SK-N-SH (cell line): ENCODE results near the gene TRMT112. TPM values are rescaled to one million over a fixed set of nuclear protein-coding genes. Genes with fewer than 3 reads are reported as not detected.
A peak's percentile ranks its signal among the peaks of the same experiment; 100 is the strongest.

Source experiments
- CTCF ChIA-PET: fragments of 300-600, 350-600 bp; formaldehyde crosslinking; extraction: SDS; loops from one replicate; lab custom pipeline; 2021; lab: Yijun Ruan, JAX
- POLR2A ChIA-PET: fragments of 350-600 bp; sonication (Branson Sonifier 250); formaldehyde crosslinking; extraction: SDS; loops from one replicate; lab custom pipeline; 2020; ENCODE audit warnings: antibody characterized with exemption, inconsistent platforms; lab: Yijun Ruan, JAX
- DNase-seq: peaks from one replicate; pipeline ENCODE4 v3.0.0; 2012
- H2AFZ ChIP-seq: fragments of 200-600 bp; sonication (generic); 2 replicates; pipeline ENCODE4 v1.8.1; 2016; ENCODE audit warnings: antibody characterized with exemption, mild to moderate bottlenecking, low read depth
- H3F3A ChIP-seq: fragments of 200-600 bp; sonication (generic); replicated peaks from 2 replicates; pipeline ENCODE3; 2016; ENCODE audit warnings: antibody characterized with exemption, mild to moderate bottlenecking; ENCODE audit not compliant: insufficient read depth
- H3K27ac ChIP-seq, 2 experiments: fragments of 200-500 bp in 1 of 2; fragments of 200-600 bp in 1 of 2; sonication (Bioruptor generic) in 1 of 2; sonication (generic), shearing (Covaris generic) in 1 of 2; 2 replicates each; pipeline versions ENCODE4 v1.5.1 to v1.6.1; 2014 to 2016; ENCODE audit warnings: low read depth in 2 of 2, inconsistent platforms in 1 of 2, low read length in 1 of 2, mild to moderate bottlenecking in 1 of 2, mixed read lengths in 1 of 2
- H3K27me3 ChIP-seq: fragments of 200-600 bp; sonication (generic), shearing (Covaris generic); 2 replicates; pipeline ENCODE4 v1.6.1; 2016; ENCODE audit warnings: mixed run types; ENCODE audit not compliant: insufficient read depth
- H3K36me3 ChIP-seq, 2 experiments: fragments of 200-500 bp in 1 of 2; fragments of 200-600 bp in 1 of 2; sonication (Bioruptor generic) in 1 of 2; sonication (generic) in 1 of 2; replicated peaks in 1 of 2; 2 replicates each; pipeline versions ENCODE3 to v1.5.1; 2014 to 2016; ENCODE audit warnings: low read length in 1 of 2, mild to moderate bottlenecking in 1 of 2; ENCODE audit not compliant: insufficient read depth in 2 of 2, control insufficient read depth in 1 of 2
- H3K4me1 ChIP-seq, 2 experiments: fragments of 200-500 bp in 1 of 2; fragments of 200-600 bp in 1 of 2; sonication (Bioruptor generic) in 1 of 2; sonication (generic), shearing (Covaris generic) in 1 of 2; 2 replicates each; pipeline versions ENCODE4 v1.5.1 to v1.6.1; 2014 to 2016; ENCODE audit warnings: low read depth in 1 of 2, low read length in 1 of 2, mixed run types in 1 of 2; ENCODE audit not compliant: insufficient read depth in 2 of 2, control insufficient read depth in 1 of 2
- H3K4me2 ChIP-seq: fragments of 200-600 bp; sonication (generic), shearing (Covaris generic); 2 replicates; pipeline ENCODE4 v1.6.1; 2017; ENCODE audit warnings: mixed run types
- H3K4me3 ChIP-seq, 2 experiments: fragments of 200-500 bp in 1 of 2; fragments of 200-600 bp in 1 of 2; sonication (Bioruptor generic) in 1 of 2; sonication (generic), shearing (Covaris generic) in 1 of 2; 2 replicates each; pipeline versions ENCODE4 v1.5.1 to v1.8.1; 2014 to 2016; ENCODE audit warnings: low read depth in 2 of 2, inconsistent platforms in 1 of 2, low read length in 1 of 2, mild to moderate bottlenecking in 1 of 2, mixed read lengths in 1 of 2, moderate library complexity in 1 of 2
- H3K79me2 ChIP-seq: fragments of 200-600 bp; sonication (generic); 2 replicates; pipeline ENCODE4 v1.8.1; 2017; ENCODE audit warnings: mild to moderate bottlenecking; ENCODE audit not compliant: insufficient read depth
- H3K9ac ChIP-seq: fragments of 200-600 bp; sonication (generic); 2 replicates; pipeline ENCODE4 v1.6.1; 2017; ENCODE audit warnings: mixed run types
- H3K9me2 ChIP-seq: fragments of 200-600 bp; sonication (generic); 2 replicates; pipeline ENCODE4 v1.6.1; 2017; ENCODE audit warnings: mixed run types
- H3K9me3 ChIP-seq: fragments of 200-600 bp; sonication (generic); 2 replicates; pipeline ENCODE4 v1.6.1; 2017; ENCODE audit warnings: mixed run types, mild to moderate bottlenecking, moderate library complexity
- H4K20me1 ChIP-seq: fragments of 200-600 bp; sonication (generic); 2 replicates; pipeline ENCODE4 v1.6.1; 2017; ENCODE audit warnings: mild to moderate bottlenecking, mixed run types; ENCODE audit not compliant: insufficient read depth
- ELF1 ChIP-seq: IDR thresholded peaks from 2 replicates; pipeline ENCODE4 v1.4.0; 2012
- EP300 ChIP-seq, 2 experiments: IDR thresholded peaks; 2 replicates each; pipeline versions ENCODE4 v1.4.0 to v1.6.1; 2012; ENCODE audit warnings: borderline replicate concordance in 1 of 2, low read depth in 1 of 2, low read length in 1 of 2
- FOSL2 ChIP-seq: IDR thresholded peaks from 2 replicates; pipeline ENCODE4 v1.4.0; 2012; ENCODE audit warnings: low read depth, mild to moderate bottlenecking, moderate library complexity, borderline replicate concordance
- JUND ChIP-seq: IDR thresholded peaks from 2 replicates; pipeline ENCODE4 v1.4.0; 2012
- MEF2A ChIP-seq: IDR thresholded peaks from 2 replicates; pipeline ENCODE4 v1.4.0; 2012; ENCODE audit warnings: low read depth, borderline replicate concordance
- POLR2AphosphoS5 ChIP-seq: IDR thresholded peaks from 2 replicates; pipeline ENCODE4 v1.6.1; 2012; ENCODE audit warnings: low read depth, low read length
- RAD21 ChIP-seq: IDR thresholded peaks from 2 replicates; pipeline ENCODE4 v1.6.1; 2012; ENCODE audit warnings: mild to moderate bottlenecking, low read length
- RCOR1 ChIP-seq: fragments of 150-350 bp; IDR thresholded peaks from 2 replicates; pipeline ENCODE4 v1.6.1; 2017; ENCODE audit warnings: antibody characterized with exemption, low read length
- SMC3 ChIP-seq: IDR thresholded peaks from 2 replicates; pipeline ENCODE4 v1.6.1; 2012; ENCODE audit warnings: low read depth, low read length, improper control_type of control experiment
- TEAD4 ChIP-seq: IDR thresholded peaks from 2 replicates; pipeline ENCODE4 v1.4.0; 2012; ENCODE audit warnings: mild to moderate bottlenecking, borderline replicate concordance; ENCODE audit not compliant: insufficient read depth
- YY1 ChIP-seq: IDR thresholded peaks from 2 replicates; pipeline ENCODE4 v1.4.0; 2012; ENCODE audit warnings: low read depth, mild to moderate bottlenecking
- WGBS: methylation state at CpG from one replicate; pipeline ENCODE4 v1.1.6; 2017; ENCODE audit warnings: low lambda C conversion rate; 5-methylcytosine and 5-hydroxymethylcytosine counted together
- polyA plus RNA-seq, 3 experiments: library from polyadenylated mRNA; depleted of rRNA; stranded (reverse); fragments of >200 nt; gene quantifications; 2 replicates each; pipeline ENCODE4 v1.2.3, GENCODE V29; 2012
- TF ChIP-seq, protein P1 (sequence below): IDR thresholded peaks from 2 replicates; pipeline ENCODE4 v1.4.0; 2012; ENCODE audit warnings: low read depth, borderline replicate concordance
- TF ChIP-seq, protein P2 (sequence below): fragments of 150-350 bp; IDR thresholded peaks from 2 replicates; pipeline ENCODE4 v1.6.1; 2017; ENCODE audit warnings: antibody characterized with exemption, low read length, low read depth, borderline replicate concordance
- TF ChIP-seq, protein P3 (sequence below): fragments of 200-600 bp; sonication (generic); IDR thresholded peaks from 2 replicates; pipeline ENCODE4 v1.6.1; 2017; ENCODE audit warnings: antibody characterized with exemption, mild to moderate bottlenecking, moderate library complexity
- TF ChIP-seq, protein P4 (sequence below): IDR thresholded peaks from 2 replicates; pipeline ENCODE4; 2012

Gene TRMT112
- polyA plus RNA-seq, 1 of the 3 experiments (the other 2 are of a cell fraction) = 699 TPM

DNA sequence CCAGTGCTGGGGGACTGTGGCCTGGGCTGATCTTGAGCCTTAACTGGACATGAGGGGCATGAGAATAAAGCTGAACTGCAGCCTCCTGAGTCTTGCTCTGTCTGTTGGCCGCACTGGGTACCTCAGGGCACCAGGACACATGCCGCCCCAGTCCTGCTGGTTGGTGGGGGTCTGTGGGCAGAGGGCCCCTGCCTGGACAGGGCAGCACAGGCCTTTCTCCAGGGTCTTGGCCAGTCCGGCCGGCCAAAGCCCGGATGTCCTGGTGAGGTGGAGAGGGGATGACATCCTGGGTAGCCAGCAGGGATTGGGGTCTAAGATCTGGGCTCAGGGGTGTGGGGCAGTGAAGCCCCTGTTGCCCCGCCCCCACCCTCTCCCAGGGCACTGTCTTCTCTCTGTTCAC is 40.1 kb upstream of the TRMT112 start:
- TF ChIP-seq RCOR1 (no peak), RAD21 (no peak), ELF1 (no peak)
- TF ChIP-seq, protein P1, sequence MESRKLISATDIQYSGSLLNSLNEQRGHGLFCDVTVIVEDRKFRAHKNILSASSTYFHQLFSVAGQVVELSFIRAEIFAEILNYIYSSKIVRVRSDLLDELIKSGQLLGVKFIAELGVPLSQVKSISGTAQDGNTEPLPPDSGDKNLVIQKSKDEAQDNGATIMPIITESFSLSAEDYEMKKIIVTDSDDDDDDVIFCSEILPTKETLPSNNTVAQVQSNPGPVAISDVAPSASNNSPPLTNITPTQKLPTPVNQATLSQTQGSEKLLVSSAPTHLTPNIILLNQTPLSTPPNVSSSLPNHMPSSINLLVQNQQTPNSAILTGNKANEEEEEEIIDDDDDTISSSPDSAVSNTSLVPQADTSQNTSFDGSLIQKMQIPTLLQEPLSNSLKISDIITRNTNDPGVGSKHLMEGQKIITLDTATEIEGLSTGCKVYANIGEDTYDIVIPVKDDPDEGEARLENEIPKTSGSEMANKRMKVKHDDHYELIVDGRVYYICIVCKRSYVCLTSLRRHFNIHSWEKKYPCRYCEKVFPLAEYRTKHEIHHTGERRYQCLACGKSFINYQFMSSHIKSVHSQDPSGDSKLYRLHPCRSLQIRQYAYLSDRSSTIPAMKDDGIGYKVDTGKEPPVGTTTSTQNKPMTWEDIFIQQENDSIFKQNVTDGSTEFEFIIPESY = no peak
- TF ChIP-seq, all 33 proteins: peak for 0
- Histone ChIP-seq H3K4me2 (peak overlapping the region; percentile 93; the same call in 1 of the 2 replicates), H3K9ac (peak overlapping the region; percentile 88; the same call in 1 of the 2 replicates), H4K20me1 (0 out of 2 replicates have a peak, but pooled peaks cover 5% of the 10 kb centered on the region), H3K27ac (peak overlapping the region in 1 of 2 experiments; percentile 76; a peak in 2 of 4 replicates), H3K27me3 (no peaks in the 10 kb centered on the region), H3K9me3 (no peaks in the 10 kb centered on the region), H3K36me3 (peaks cover 3 to 22% of the 10 kb centered on the region in 2 experiments), H3K4me3 (no peak overlapping the region), H3K4me1 (peaks cover 22 to 28% of the 10 kb centered on the region in 2 experiments; a peak in 3 of 4 replicates), H3F3A (peaks cover 12% of the 10 kb centered on the region), H2AFZ (no peak overlapping the region), H3K9me2 (no peaks in the 10 kb centered on the region), H3K79me2 (peaks cover 31% of the 10 kb centered on the region)
- ChIA-PET POLR2A (no interaction called here), CTCF (interaction anchor here (0.9 to 5.5 kb wide), 5 partner anchors 14 to 99 kb away, joined by 3 to 42 read pairs (median 3); partner anchors contain the start of genes PRDX5 and TRMT112)
- no CpG with 5 or more reads among the region's 6 CpGs for WGBS
- peak; percentile 44 for DNase-seq

DNA sequence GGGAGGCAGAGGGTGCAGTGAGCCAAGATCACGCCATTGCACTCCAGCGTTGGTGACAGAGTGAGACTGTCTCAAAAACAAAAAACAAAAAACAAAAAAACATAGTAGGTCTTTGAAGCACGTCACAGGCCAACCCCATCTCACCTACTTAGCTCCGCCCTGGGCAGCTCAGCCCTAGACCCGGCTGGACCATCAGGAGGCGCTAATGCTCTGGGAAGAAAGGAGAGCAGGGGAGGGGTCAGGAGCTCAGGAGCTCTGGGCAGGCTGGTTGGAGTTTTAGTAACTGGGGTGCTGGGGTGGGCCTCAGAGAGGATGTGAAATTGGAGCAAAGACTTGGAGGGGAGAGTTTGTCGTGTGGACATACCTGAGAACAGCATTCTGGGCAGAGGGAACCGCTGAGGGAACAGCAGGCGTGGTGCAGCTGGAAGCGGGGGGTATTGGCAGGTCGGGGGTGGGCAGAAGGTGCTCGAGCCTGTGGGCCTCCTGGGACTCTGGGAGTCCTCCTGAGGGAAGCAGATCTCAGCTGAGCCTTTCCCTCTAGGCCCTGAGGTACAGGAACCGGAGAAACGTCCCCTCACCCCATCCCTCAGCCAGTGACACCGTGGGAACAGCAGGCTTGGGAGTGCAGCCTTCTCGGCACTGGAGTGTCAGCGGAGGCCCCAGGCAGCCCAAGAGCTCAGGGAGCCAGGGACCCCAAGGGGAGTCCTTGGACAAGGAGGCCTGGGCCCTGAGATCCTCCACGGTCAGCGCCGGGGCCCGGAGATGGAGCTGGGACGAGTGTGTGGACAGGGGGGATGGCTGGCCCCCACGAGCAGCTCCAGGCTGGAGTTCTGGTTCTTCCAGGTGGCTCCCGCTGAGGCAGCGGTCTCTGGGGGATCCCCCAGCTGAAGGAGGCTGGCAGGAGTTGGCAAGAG is 39.4 kb upstream of the TRMT112 start:
- peak; percentile 83 for DNase-seq
- Histone ChIP-seq H3K36me3 (peaks cover 0 to 15% of the 10 kb centered on the region in 2 experiments), H3K27me3 (no peaks in the 10 kb centered on the region), H3K4me3 (no peak overlapping the region; a peak in 1 of 4 replicates), H3K79me2 (peaks cover 28% of the 10 kb centered on the region), H3K27ac (peak overlapping the region in 1 of 2 experiments; percentile 76; a peak in 1 of 4 replicates), H3F3A (peaks cover 12% of the 10 kb centered on the region), H3K9me3 (no peaks in the 10 kb centered on the region), H3K9me2 (no peaks in the 10 kb centered on the region), H2AFZ (no peak overlapping the region), H3K4me2 (no peak overlapping the region), H4K20me1 (0 out of 2 replicates have a peak, but pooled peaks cover 5% of the 10 kb centered on the region), H3K9ac (no peak overlapping the region; the same call in 1 of the 2 replicates), H3K4me1 (peaks cover 22 to 28% of the 10 kb centered on the region in 2 experiments; a peak in 3 of 4 replicates)
- ChIA-PET POLR2A (interaction anchor here (1.0 kb wide), 1 partner anchor 39 kb away, joined by 6 read pairs; the partner anchor contains the start of genes PRDX5 and TRMT112), CTCF (interaction anchor here (0.8 to 5.5 kb wide), 13 partner anchors 13 to 224 kb away, joined by 3 to 42 read pairs (median 4); partner anchors contain the start of genes ESRRA, PRDX5 and TRMT112)
- WGBS = 83% methylated on average over 16 of the region's 25 CpGs
- TF ChIP-seq POLR2AphosphoS5 = no peak
- TF ChIP-seq, protein P2, sequence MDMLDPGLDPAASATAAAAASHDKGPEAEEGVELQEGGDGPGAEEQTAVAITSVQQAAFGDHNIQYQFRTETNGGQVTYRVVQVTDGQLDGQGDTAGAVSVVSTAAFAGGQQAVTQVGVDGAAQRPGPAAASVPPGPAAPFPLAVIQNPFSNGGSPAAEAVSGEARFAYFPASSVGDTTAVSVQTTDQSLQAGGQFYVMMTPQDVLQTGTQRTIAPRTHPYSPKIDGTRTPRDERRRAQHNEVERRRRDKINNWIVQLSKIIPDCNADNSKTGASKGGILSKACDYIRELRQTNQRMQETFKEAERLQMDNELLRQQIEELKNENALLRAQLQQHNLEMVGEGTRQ = no peak
- TF ChIP-seq JUND = no peak
- no peak for TF ChIP-seq FOSL2
- no peak for TF ChIP-seq MEF2A
- TF ChIP-seq YY1 = no peak
- no peak for TF ChIP-seq TEAD4
- peak; percentile 49 for TF ChIP-seq RAD21
- TF ChIP-seq ELF1 = no peak
- no peak for TF ChIP-seq EP300 (IDR thresholded peaks at IDR 0.05; ENCODE audit: borderline replicate concordance in 1 of 2, low read depth in 1 of 2, low read length in 1 of 2)
- no peak for TF ChIP-seq SMC3
- TF ChIP-seq, protein P3, sequence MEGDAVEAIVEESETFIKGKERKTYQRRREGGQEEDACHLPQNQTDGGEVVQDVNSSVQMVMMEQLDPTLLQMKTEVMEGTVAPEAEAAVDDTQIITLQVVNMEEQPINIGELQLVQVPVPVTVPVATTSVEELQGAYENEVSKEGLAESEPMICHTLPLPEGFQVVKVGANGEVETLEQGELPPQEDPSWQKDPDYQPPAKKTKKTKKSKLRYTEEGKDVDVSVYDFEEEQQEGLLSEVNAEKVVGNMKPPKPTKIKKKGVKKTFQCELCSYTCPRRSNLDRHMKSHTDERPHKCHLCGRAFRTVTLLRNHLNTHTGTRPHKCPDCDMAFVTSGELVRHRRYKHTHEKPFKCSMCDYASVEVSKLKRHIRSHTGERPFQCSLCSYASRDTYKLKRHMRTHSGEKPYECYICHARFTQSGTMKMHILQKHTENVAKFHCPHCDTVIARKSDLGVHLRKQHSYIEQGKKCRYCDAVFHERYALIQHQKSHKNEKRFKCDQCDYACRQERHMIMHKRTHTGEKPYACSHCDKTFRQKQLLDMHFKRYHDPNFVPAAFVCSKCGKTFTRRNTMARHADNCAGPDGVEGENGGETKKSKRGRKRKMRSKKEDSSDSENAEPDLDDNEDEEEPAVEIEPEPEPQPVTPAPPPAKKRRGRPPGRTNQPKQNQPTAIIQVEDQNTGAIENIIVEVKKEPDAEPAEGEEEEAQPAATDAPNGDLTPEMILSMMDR = peak; percentile 64
- TF ChIP-seq, protein P4, sequence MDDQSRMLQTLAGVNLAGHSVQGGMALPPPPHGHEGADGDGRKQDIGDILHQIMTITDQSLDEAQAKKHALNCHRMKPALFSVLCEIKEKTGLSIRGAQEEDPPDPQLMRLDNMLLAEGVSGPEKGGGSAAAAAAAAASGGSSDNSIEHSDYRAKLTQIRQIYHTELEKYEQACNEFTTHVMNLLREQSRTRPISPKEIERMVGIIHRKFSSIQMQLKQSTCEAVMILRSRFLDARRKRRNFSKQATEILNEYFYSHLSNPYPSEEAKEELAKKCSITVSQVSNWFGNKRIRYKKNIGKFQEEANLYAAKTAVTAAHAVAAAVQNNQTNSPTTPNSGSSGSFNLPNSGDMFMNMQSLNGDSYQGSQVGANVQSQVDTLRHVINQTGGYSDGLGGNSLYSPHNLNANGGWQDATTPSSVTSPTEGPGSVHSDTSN = no peak
